Heart left ventricle (tissue), 16 donors: Measurements from ENCODE around the gene COX6B2. TPM values are rescaled to one million over a fixed set of nuclear protein-coding genes. Genes with fewer than 3 reads are reported as not detected.

Experiments used
- ATAC-seq, 4 donors: fragments of 200-7000 bp; cut with Tn5 transposase; one replicate each; pipeline ENCODE4 v1.9.1; 2020 to 2022; ENCODE audit warnings: moderate library complexity in 4 of 4, mild to moderate bottlenecking in 3 of 4, moderate number of reproducible peaks in 1 of 4
- DNase-seq, 5 donors: peaks; one replicate each; pipeline ENCODE4 v3.0.0-alpha.2; 2020
- H3K27ac ChIP-seq, 12 donors: fragments of 200-600 bp; sonication (generic) in 4 of 12; one replicate each; pipeline versions ENCODE4 v1.5.0 to v1.8.0; 2016 to 2022; ENCODE audit warnings: mild to moderate bottlenecking in 2 of 12
- H3K27me3 ChIP-seq, 9 donors: fragments of 200-600 bp; sonication (generic) in 2 of 9; one replicate each; pipeline versions ENCODE4 v1.5.1 to v1.8.0; 2016 to 2022; ENCODE audit warnings: mild to moderate bottlenecking in 3 of 9
- H3K36me3 ChIP-seq, 9 donors: fragments of 200-600 bp; sonication (generic) in 2 of 9; one replicate each; pipeline versions ENCODE4 v1.5.0 to v1.8.0; 2018 to 2022; ENCODE audit warnings: mild to moderate bottlenecking in 2 of 9
- H3K4me1 ChIP-seq, 12 donors: fragments of 200-600 bp; sonication (generic) in 4 of 12; one replicate each; pipeline versions ENCODE4 v1.5.0 to v1.8.0; 2016 to 2022; ENCODE audit warnings: mild to moderate bottlenecking in 3 of 12
- H3K4me3 ChIP-seq, 12 donors: fragments of 200-600 bp; sonication (generic) in 4 of 12; one replicate each; pipeline versions ENCODE4 v1.5.0 to v1.8.0; 2017 to 2022; ENCODE audit warnings: mild to moderate bottlenecking in 9 of 12, moderate library complexity in 4 of 12
- H3K9me3 ChIP-seq, 12 donors: fragments of 200-600 bp; sonication (generic) in 4 of 12; one replicate each; pipeline versions ENCODE4 v1.5.0 to v1.8.0; 2016 to 2022; ENCODE audit warnings: mild to moderate bottlenecking in 1 of 12
- CTCF ChIP-seq, 12 donors: fragments of 200-600 bp; sonication (generic) in 4 of 12; IDR thresholded peaks; one replicate each; pipeline versions ENCODE4 v1.5.0 to v1.8.0; 2018 to 2022; ENCODE audit warnings: antibody characterized with exemption in 12 of 12, mild to moderate bottlenecking in 5 of 12
- POLR2A ChIP-seq, 2 donors: fragments of 450-650 bp; IDR thresholded peaks; one replicate each; pipeline ENCODE4 v1.6.1; 2017; ENCODE audit warnings: antibody characterized with exemption in 2 of 2, mild to moderate bottlenecking in 2 of 2, moderate library complexity in 2 of 2
- WGBS, 4 donors: extraction: QIAGEN DNeasy Blood & Tissue Kit in 2 of 4; methylation state at CpG; one replicate each; pipeline versions ENCODE4 v1.1.5 to v1.1.7; 2013 to 2018; 5-methylcytosine and 5-hydroxymethylcytosine counted together
- intact Hi-C, 10 donors: fragments of 100-400 bp; cut with DNase I; formaldehyde crosslinking; loops; one replicate each; pipeline versions ENCODE4 v1.11.1 to v1.14.2; 2022
- polyA plus RNA-seq, 2 donors: library from polyadenylated mRNA; stranded (reverse); fragments of 200-250 nt; gene quantifications; one replicate each; pipeline ENCODE4 v1.2.3, GENCODE V29; 2013
- total RNA-seq, 9 donors: library from RNA; depleted of rRNA in 2 of 9; stranded (reverse); fragments of >200 nt in 2 of 9; fragmentation: NEBNext Ultra II Directional in 3 of 9; extraction: Animal tissue kit (Norgen Biotek cat#: 25700) in 3 of 9; gene quantifications; one replicate each; pipeline versions ENCODE4 v1.1.0 to v1.2.4, GENCODE V29; 2016 to 2023
- donor health status: ischemic (EF 13 %, LVEDD 7.1; RV severe dilation, severe dysfunction).
- donor health status: healthy with polysubstance abuse.
- donor health status: DM: no; HTN: yes; CAD: no.
- donor health status: DM: no; HTN: no; CAD: no.
- donor health status: ischemic (EF 25% LVEDD 6.9; RV normal size, moderate dysfunction).
- donor health status: ischemic (EF 25% LVEDD 5.7; RV mildly dilated, moderate dysfunction).
- donor health status: healthy.
- donor health status: DM: yes; HTN: yes; CAD: no.
- donor health status: ischemic (EF 35%, LVEDD 5.7; RV mildly dilated, moderate dysfunction).
- donor health status: nonischemic (EF 11% LVEDD 7.7; RV severe dilation, severe dysfunction).
- donor health status: DM: yes; HTN: yes; CAD: no.
- donor health status: PGD.
- donor health status: ischemic (EF 29% LVEDD 5.4; RV normal size, mild dysfunction).
- donor health status: nonischemic (EF 23%, LVEDD 6.1; RV moderate dilation, normal function).

Gene COX6B2
- total and polyA plus RNA-seq, 11 donors: 0.16 TPM; not detected in 10

GRCh38 chr19:55322204-55322885, 32.2 kb downstream of the COX6B2 start:
- intact Hi-C loops: no loop called here
- Histone ChIP-seq H3K27me3 (peaks cover 0 to 9% (median 0%) of the 10 kb centered on the region in 9 donors), H3K9me3 (no peaks in the 10 kb centered on the region), H3K36me3 (no peaks in the 10 kb centered on the region), H3K27ac (peak overlapping the region in 1 of 12 donors; percentile 91), H3K4me3 (peak overlapping the region in 1 of 12 donors; percentile 47), H3K4me1 (peaks cover 0 to 9% (median 0%) of the 10 kb centered on the region in 12 donors)
- 49 to 58% (median 55%) methylated on average over 12 of the region's 12 CpGs for WGBS, 4 donors
- TF ChIP-seq CTCF (IDR thresholded peaks at IDR 0.05) (no peak), POLR2A (IDR thresholded peaks at IDR 0.05) (no peak)
- ATAC-seq (no peak), DNase-seq (no peak)

GRCh38 chr19:55321466-55322137, 32.9 kb downstream of the COX6B2 start:
- ATAC-seq (peak in 1 of 4 donors; percentile 13), DNase-seq (no peak)
- Histone ChIP-seq H3K27ac (no peak overlapping the region), H3K36me3 (peaks cover 0 to 4% (median 0%) of the 10 kb centered on the region in 9 donors), H3K27me3 (peaks cover 0 to 9% (median 0%) of the 10 kb centered on the region in 9 donors), H3K4me3 (peak overlapping the region in 1 of 12 donors; percentile 47), H3K9me3 (no peaks in the 10 kb centered on the region), H3K4me1 (peaks cover 0 to 7% (median 0%) of the 10 kb centered on the region in 12 donors)
- WGBS, 4 donors: 69 to 82% (median 73%) methylated on average over 5 to 9 of the region's 9 CpGs
- TF ChIP-seq POLR2A (IDR thresholded peaks at IDR 0.05) (no peak), CTCF (IDR thresholded peaks at IDR 0.05) (no peak)
- intact Hi-C loops: no loop called here

- no peak for ATAC-seq
- no peak overlapping the region for H3K27ac ChIP-seq
- DNase-seq: no peak
- WGBS, 4 donors: 79 to 85% (median 81%) methylated on average over 7 to 8 of the region's 8 CpGs
- no peak for TF ChIP-seq CTCF (IDR thresholded peaks at IDR 0.05)
- TF ChIP-seq POLR2A (IDR thresholded peaks at IDR 0.05): no peak
- intact Hi-C loops: no loop called here
- no peak overlapping the region for H3K4me3 ChIP-seq
- peaks cover 0 to 2% (median 0%) of the 10 kb centered on the region in 12 donors for H3K9me3 ChIP-seq
- peaks cover 0 to 9% (median 0%) of the 10 kb centered on the region in 9 donors for H3K27me3 ChIP-seq
- H3K4me1 ChIP-seq: peaks cover 0 to 7% (median 0%) of the 10 kb centered on the region in 12 donors
- H3K36me3 ChIP-seq: peaks cover 0 to 6% (median 0%) of the 10 kb centered on the region in 9 donors
Observed at GRCh38 chr19:55320844-55321419, 33.6 kb downstream of the COX6B2 start.

- ATAC-seq: peak in 3 of 4 donors; percentile 75 to 88 (median 86)
- WGBS, 4 donors: 9 to 18% (median 13%) methylated on average over 21 of the region's 21 CpGs
- peaks cover 0 to 3% (median 0%) of the 10 kb centered on the region in 12 donors for H3K9me3 ChIP-seq
- no peak overlapping the region for H3K4me3 ChIP-seq
- DNase-seq: peak in 2 of 5 donors; percentile 61 to 66
- intact Hi-C loops: no loop called here
- H3K36me3 ChIP-seq: peaks cover 0 to 6% (median 0%) of the 10 kb centered on the region in 9 donors
- no peak overlapping the region for H3K27ac ChIP-seq
- no peak for TF ChIP-seq POLR2A (IDR thresholded peaks at IDR 0.05)
- no peak for TF ChIP-seq CTCF (IDR thresholded peaks at IDR 0.05)
- H3K27me3 ChIP-seq: peaks cover 0 to 9% (median 0%) of the 10 kb centered on the region in 9 donors
- H3K4me1 ChIP-seq: peaks cover 0 to 7% (median 0%) of the 10 kb centered on the region in 12 donors
Observed at GRCh38 chr19:55319785-55320184, 34.7 kb downstream of the COX6B2 start.
